NCI-H446 (cell line): ENCODE results near the gene WWTR1.

ENCODE experiments used
- DNase-seq, 2 experiments: peaks; one replicate each; lab custom pipeline; 2025; lab: John Stamatoyannopoulos, UW

The WWTR1 gene

DNA sequence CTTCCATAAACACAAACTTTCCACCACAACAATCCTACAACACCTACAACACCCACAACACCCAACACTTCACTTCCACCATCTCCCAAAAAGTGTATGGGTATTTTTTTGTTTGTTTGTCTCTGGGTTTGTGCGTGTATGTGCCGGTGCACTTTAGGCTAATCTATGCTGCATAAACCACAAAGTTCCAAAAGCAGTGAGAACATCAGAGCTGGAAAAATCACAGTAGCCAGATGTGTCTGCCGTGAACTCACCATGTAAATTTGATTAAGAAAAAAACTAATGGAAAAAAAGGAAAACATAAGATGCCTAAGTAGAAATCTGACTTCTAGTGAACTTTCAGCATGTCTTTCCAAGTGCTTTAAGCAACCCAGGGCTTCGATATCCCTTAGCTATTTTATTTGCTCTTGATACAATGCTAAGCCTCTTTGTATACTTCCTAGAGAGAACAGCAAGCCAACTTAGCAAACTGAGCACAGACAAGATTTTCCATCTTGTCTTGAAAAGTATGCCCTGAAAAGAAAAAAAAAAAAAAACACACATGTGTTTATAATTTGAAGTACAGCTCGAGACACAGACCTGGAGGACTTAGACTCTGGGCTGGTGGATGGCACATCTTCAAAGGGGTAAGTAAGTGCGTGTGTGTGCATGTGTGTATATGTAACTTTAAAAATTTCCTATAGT, 91.4 kb downstream of the WWTR1 start:
- DNase-seq, result no peak

DNA sequence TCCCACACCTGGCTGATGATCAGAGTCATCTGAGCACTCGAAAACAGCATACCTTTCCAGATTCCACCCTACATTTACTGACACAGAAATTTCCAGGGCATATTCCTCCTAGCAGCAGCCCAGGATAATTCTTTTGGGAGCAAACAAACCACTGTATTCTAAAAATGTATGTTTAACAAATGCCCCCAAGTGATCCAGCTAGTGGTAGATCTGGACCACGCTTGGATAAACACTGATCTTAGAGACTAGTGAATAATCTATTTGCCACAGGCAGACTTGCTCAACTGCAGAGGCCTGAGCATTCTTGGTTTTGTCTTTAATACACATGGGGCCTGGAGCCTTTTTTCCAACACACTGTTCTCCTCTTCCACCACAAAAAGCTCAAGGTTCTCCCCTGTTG, 93.7 kb downstream of the WWTR1 start:
- no peak for DNase-seq

DNA sequence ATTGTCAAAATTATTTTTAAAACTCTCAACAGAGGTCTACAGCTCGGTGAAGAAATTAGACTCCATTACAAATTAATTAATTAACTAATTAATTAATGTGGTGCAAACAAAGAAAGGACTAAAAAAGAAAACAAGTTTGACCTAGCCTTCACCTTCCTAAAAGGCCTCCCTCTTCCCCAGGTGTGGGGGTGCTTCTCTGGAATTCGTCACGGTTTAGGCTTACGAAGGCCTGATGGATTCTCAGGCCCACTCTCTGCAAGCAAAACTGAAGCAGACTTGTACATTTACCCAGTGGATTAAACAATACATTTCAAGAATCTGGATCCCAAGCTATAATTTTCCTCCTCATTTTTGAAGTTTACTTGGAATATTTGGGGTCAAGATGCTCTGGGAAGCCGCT, 94.7 kb downstream of the WWTR1 start:
- DNase-seq, result no peak

DNA sequence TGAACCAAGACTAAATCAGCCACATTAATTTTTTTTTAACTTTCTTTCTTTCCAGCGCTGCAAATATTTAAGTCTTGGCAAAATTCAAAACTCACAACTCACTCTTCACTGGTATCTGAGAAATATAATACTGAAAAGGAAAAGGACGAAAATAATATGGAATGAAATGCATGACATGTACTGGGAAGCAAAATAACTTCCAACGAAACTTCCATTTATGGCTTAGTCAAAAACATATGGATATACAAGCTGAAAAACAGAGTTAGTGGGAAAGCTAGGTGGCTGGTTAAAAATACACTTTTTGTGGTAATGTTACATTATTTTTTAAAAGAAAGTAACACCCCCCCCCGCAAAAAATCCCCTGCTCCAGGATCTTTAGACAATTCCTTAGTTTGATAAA, 97.2 kb downstream of the WWTR1 start:
- no peak for DNase-seq

DNA sequence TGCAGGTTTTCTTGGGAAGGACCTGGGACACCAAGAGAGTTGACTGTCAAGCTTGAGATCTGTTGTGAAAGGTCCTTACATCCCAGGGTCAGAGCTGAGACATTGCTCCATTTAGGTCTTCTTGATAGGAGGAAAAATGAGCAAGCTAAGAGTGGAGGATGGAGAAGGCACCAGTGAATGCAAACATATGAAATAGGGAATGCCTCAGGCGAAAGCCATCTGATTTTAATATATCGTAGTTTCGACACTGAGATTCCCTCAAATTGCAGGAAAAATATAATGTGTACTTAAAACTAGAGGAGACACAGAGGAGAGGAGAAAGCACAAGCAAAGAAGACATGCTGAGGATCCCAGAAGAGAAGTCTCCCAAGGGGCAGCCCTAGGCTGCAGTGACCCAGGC, 97.8 kb downstream of the WWTR1 start:
- DNase-seq, result no peak

DNA sequence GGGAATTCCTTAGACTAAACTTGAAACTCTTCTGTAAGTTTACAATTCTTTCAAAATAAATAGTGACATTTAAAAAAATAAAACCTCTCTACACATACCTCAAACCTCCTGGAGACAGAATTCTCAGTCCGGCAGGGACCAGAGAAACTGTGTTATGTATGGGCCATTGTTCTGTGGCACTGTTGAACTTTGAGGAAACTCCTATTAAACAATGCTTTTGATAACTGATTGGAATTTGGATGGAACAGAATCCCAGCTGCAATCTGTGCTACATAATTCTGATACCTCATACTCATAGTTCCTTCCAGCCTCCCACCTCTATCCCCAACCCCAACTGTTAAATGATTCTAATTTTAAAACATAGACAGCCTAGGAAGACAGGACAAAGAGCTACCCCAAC, 98.3 kb downstream of the WWTR1 start:
- DNase-seq, result no peak

DNA sequence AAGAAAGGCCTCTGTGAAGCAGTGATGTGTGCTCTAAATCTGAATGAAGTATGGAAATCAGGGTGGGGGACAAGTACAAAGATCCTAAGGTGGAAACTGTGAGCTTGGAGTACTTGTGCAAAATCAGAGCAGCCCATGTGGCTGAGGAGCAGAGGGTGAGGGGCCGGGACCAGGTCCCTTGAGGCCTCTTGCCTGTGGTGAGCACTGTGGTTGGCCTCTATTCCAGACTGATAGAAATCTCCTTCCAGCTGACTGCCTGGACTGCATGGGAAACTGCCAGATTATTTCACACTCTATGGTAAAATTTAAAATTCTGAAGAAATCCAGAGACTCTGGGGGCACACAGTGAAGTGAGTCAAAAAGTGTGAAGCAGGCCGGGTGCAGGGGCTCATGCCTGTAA, 101.9 kb downstream of the WWTR1 start:
- peak in 1 of 2 experiments; percentile 55 for DNase-seq

DNA sequence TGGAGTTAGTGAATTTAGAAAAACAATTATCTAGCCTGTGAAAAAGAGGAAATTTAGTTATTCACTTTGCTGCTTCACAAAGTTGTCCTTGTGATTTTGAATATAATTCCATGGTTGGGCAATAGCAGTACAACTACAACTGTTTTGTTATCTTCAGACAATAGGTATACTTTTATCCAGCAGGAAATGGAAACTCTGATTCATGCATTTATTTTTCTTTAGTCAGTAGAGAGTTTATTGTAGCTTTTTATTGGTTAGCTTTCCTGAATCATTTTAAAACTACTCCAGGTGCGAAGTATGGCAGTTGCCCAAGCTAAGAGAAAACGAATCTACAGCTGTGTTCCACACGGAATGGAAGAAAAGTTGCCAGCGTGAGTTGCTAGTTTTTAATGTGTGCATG, 103.0 kb downstream of the WWTR1 start:
- no peak for DNase-seq

DNA sequence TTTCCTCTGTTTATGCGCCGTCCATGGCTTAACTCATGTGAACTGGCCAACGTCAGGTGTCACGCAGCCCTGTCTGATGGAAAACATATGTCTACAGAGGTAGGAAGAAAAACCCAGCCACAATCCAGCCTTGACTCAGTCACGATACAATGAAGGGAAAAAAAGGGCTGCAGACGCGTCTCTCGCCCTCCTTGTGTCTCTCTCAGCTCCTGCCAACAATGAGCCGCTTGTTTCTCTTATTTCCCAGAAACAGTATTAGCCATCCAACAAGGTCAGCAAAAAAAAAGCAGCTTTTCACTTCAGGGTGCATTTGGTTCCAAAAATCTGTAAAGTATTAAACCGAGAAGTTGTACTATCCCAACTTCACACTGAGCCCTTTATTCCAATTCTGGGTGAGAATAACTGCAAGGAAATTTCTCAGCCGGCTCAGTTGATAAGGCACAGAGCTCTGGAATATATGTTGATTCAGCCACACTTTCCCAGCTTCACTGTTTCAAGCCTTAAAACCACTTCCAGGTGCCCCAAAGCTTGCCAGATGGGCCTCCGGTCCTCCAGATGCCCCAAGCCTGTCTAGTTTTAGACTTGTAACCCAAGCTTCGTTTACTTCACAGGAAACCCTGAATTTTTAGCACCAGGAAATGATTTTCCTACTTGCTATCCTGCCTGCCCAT, 103.9 kb downstream of the WWTR1 start:
- peak in 1 of 2 experiments; percentile 67 for DNase-seq

DNA sequence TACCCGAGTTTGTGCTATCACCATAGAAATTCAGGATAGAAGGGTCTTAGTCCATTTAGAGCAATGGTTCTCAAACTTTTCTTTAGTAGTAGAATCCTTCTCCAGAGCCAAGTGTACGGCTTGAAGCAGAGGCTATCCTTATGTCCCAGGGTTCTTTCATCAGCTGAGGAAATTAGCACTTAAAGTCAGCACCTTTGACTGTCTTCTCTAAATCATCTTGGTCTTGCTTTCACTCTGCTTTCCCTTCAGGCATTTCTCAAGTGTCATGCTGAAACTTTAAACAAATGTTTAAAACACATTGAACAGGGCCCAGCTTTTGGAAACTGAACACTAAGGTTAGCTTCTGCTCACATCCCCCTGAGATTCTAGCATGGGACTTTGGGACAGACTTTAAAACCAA, 105.1 kb downstream of the WWTR1 start:
- DNase-seq, result no peak

DNA sequence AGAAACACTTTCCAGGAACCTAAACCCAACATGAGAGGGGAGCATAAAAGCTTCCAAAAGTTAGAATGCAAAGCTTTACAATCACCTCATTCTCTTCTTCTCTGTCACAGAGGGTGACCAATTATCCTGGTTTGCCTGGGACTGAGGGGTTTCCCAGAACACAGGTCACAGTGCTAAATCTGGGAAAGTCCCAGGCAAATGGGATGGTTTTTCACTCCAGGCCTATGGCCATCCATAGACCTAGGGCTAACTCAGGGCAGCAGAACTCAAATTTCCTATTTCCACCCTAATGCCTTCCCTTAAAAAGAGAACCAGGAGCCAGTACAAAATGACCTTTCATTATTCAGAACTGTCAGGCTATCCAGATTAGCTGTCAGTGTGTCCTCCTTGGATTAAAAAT, 106.3 kb downstream of the WWTR1 start:
- DNase-seq, result no peak

DNA sequence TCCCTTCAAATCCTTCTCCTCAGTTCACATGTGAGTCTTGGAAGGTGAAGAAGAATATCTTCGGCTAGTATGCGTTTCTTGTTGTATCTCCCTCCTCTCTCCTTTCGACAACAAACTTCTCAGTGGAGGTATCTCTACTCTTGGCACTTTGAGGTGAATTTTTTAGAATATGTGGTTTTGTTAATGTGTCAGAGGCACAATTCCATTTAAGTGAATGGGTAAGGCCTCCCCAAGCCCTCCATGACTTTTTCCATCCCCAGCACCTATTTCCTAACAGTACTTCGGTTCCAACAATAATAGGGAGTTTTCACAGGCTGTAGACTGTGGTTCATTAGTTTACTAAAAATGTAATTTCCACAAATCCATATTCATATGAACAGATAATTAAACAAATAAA, 109.2 kb downstream of the WWTR1 start:
- no peak for DNase-seq

DNA sequence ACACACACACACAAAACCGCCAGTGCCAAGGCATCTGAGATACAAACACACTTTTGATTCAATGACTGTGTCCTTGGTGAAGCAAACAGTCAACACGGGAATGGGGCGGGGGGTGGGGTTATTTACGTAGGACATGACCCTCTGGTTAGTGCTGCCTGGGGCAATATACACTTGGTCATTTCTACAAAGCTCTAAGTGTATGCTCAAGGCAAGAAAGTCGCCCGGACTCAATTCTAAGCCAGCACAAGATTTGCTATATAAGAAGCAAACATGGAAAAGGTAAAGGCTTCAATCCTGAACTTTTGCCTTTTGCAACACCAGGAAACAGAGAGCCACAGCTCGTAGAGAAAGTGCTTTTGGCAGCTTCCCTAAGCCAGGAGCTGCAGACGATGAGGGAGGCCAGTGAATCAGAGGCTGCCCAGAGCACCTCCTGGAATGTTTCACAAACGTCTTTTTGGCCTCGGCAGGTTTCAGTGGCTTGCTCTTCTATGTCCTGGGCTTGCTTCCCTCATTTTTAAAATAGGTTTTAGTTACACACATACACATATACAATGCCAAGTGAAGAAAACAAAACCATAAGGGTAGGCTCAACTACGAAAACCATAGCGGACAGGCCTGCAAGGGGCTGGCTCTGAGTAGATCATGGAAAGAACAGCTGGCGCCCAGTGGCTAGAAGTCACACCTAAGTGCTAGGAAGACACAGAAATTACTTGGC, 109.7 kb downstream of the WWTR1 start:
- peak; percentile 53 to 78 for DNase-seq

DNA sequence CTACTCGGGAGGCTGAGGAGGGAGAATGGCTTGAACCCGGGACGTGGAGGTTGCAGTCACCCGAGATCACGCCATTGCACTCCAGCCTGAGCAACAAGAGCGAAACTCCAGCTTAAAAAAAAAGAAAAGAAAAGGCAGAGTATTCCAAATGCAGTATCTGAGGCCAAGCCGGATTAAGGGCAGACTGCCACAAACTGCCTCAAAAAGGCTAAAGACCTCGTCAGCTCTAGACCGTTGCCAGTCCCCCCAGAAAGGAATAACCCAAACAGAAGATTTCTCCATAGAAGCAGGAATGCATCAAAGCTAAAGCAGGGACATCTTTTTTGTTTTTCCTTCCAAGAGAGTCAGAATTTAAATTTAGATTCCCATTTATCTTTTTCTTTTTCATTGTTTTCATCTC, 110.4 kb downstream of the WWTR1 start:
- DNase-seq, result peak; percentile 61 to 86

DNA sequence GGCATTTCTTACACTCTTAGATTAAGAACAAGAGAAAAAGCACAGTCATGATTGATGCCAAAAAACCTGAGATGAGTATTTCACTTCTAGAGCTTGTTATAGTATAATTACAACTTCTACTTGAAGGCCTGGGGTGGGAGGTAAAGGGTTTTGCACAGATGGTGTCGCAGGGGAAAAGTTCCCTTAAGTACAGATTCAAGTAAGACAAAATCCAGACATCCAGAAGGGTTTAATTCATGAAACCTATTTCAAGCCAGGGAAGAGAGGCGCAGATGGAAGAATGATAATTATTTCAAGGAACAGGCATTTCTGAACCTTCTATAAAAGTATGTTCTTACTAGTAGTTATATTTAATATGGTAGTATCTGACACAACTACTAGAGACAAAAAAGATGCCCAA, 112.8 kb downstream of the WWTR1 start:
- DNase-seq, result peak in 1 of 2 experiments; percentile 59

DNA sequence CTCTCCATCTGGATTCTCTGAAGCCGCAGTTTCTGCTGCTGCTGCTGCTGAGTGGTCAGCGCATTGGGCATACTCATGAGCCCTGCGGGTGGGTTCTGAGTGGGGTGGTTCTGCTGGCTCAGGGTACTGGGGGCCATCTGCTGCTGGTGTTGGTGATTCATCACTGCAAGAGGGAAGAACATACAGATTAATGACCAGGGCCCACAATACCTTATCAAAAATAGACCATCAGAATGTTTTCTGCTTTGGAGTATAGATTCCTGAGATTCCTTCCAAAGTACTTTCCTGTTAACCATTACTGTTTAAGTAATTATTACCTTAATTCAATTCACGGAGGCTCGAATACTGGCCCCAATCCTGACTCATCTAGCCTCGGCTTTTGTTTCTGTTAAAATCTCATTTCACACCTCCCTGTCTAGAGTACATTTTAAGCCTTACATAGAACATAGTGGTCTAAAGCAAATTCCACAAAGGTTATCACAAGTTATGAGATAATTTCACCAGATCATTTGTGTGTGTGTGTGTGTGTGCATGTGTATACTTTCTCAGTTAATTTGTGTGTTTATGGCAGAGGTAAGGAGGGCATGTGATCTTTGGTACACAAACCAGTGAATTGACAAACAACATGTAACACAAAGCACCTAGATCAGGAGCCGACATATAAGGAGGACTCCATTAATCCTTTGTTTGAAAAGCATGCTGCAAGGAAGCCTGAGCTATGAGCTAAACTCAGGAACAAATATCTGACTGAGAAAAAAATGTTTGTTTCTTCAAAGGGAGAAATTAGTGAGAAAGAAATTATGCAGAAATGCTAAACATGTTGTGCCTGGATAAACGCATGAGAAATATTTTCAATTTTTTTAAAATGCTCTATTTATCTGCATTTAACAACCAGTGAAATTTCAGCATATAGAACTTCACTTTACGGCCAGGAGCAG, 115.2 kb downstream of the WWTR1 start:
- peak in 1 of 2 experiments; percentile 12 for DNase-seq

DNA sequence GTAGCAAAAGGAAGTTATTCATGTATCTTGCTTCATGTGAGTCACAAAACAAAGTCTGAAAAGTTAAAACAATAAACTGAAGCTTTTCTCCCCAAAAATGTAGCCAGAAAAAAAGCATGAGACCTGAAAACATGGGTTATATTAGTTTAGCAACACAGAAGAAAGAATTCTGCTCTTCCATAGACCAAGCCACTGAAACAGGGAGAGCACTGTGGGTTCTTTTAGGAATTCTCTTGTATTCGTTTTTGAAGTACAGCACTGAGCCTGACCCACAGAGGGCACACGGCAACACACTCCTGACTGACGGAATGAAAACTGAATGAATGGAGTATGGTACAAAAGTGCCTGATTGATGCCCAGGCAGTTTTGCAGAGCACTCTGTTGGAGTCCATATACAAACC, 116.7 kb downstream of the WWTR1 start:
- DNase-seq, result no peak

DNA sequence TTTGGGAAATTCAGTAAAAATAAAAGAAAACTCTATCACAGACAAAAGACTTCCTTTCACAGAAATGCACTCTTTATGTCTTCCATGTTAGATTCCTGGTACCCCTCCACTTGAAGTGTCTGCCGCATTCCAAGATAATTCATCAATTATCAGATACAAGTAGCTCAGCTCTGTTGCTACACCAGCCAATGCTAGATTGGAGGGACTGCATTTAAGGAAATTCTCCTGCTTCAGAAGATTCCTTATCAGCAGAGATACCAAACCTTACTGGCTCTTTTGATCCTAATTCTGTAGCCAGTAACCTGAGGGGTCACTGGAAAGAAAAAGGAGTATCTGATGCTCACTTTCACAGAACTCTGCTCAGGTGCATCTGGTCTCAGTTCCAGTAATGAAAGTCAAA, 119.5 kb downstream of the WWTR1 start:
- DNase-seq, result no peak

DNA sequence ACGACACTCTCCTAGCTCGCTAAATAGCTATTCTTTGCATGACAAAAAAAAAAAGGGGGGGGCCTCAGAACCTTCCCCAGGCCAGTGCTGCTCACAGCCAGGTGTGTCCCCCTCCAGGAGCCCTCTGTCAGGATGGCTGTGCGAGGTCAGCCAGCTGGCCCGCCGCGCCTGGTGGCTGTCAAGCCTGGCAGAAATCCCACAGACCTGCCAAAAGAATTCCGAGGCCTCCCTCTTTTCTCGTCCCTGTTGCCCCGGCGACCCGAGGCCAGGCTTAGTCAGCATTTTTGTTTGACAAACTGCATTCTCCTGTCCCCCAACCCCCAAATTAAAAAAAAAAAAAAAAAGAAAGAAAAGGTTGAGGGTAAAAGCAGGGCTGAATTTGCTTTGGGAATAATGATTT, 121.4 kb downstream of the WWTR1 start:
- DNase-seq, result peak; percentile 61 to 77

DNA sequence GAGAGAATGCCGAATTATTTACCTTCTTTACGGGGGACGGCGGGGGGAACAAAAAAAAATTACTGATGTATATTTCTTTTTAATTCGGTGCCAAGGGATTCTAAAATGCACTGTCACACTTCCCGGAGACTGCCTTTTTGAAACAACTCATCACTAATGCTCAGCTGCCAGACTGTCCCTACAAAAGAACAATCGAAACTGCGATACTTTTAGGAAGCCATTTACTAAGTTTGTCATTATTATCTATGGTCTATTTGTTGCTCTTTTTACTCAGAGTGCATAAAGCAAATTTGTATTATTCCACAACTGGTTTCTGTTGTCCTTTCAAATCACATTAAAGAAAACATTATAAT, 122.5 kb downstream of the WWTR1 start:
- DNase-seq, result no peak

DNA sequence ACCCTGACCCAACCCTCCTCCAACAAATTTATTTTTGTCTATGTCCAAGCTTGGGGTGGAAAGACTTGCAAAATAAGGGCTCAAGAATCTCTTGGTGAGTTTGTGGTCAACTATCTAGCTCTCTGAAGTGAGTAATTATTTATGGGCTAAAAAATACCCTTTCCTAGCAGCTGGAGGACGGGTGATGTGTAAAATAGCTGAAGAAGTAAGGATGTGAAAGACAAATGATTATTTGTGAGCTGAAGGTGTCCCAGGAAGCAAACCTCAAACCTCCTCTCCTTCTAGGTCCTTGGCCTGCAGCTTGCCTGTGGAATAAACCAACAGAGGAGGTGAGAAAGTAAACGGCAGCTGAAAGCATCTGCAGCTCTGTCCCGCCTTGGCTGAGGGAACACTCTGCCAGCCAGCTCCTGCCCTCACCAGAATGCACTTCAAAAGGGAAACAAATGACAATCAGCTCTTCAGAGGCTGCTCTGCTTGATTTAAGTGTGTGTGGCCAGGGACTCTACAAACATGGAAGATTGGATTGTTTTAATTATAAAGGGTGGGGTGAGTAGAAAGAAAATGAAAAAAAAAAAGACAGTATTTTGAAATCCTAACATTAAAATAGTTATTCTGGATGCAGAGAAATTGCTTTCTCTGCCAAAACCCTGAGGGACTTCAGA, 123.0 kb downstream of the WWTR1 start:
- peak; percentile 74 to 77 for DNase-seq

DNA sequence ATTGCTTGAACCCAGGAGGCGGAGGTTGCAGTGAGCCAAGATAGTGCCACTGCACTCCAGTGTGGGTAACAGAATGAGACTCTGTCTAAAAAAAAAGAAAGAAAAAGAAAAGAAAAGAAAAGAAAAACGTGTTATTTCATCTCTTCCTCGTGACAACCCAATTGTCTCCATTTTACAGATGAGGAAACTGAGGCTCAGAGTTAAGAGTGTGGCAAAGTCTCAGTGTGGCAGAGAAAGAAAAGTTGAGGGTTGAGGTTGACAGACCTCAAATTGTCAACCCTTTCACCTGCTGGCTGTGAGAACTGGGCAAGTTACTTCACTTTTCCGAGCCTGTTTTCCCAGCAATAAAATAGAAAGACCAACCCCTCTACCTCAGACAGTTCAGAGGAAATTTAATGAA, 123.7 kb downstream of the WWTR1 start:
- DNase-seq, result no peak
